ENCODE measurements around the gene RINT1. TPM values are rescaled to one million over a fixed set of nuclear protein-coding genes. Genes with fewer than 3 reads are reported as not detected.
A peak's percentile ranks its signal among the peaks of the same experiment; 100 is the strongest.

Gene RINT1
- total and polyA plus RNA-seq, 2 of the 13 experiments (the other 11 are each of a cell fraction or from before 2014, with no cell fraction given): 14.7 to 19.3 TPM

- TF ChIP-seq FIP1L1 (IDR thresholded peaks at IDR 0.05; ENCODE audit: borderline replicate concordance, insufficient read depth, low read depth, low read length) (peak; percentile 78; the same call in 1 of the 2 replicates), CSRNP1 (CRISPR knock-in tag; IDR thresholded peaks at IDR 0.05) (no peak), HOXA5 (CRISPR knock-in tag; IDR thresholded peaks at IDR 0.05) (peak; percentile 61; the same call in 1 of the 2 replicates), ZNF124 (CRISPR knock-in tag; IDR thresholded peaks at IDR 0.05) (peak; percentile 97), POLR2G (IDR thresholded peaks at IDR 0.05; ENCODE audit: low read depth, low read length) (peak; percentile 98), HINFP (CRISPR knock-in tag; IDR thresholded peaks at IDR 0.05; ENCODE audit: low read depth) (no peak), DZIP1 (CRISPR knock-in tag; IDR thresholded peaks at IDR 0.05) (peak; percentile 61; the same call in 1 of the 2 replicates), SMAD9 (CRISPR knock-in tag; IDR thresholded peaks at IDR 0.05) (peak; percentile 83; the same call in 1 of the 2 replicates), HOMEZ (CRISPR knock-in tag; IDR thresholded peaks at IDR 0.05; ENCODE audit: low read depth) (peak; percentile 91), ZNF280D (CRISPR knock-in tag; IDR thresholded peaks at IDR 0.05) (peak; percentile 74; the same call in 1 of the 2 replicates), ZNF17 (CRISPR knock-in tag; IDR thresholded peaks at IDR 0.05) (0 out of 2 replicates have a peak, but pooled peaks have one; percentile 18), TFDP2 (CRISPR knock-in tag; IDR thresholded peaks at IDR 0.05) (peak; percentile 66; the same call in 1 of the 2 replicates), NRL (CRISPR knock-in tag; IDR thresholded peaks at IDR 0.05; ENCODE audit: borderline replicate concordance) (peak; percentile 80), DRAP1 (CRISPR knock-in tag; IDR thresholded peaks at IDR 0.05) (peak; percentile 84; the same call in 1 of the 2 replicates)
Measured at GRCh38 chr7:105531792-105532671, at the start of gene RINT1 (continued).
